ENCODE measurements around the gene DNAH10. TPM values are rescaled to one million over a fixed set of nuclear protein-coding genes. Genes with fewer than 3 reads are reported as not detected.

The DNAH10 gene
- total and polyA plus RNA-seq, 2 of the 13 experiments (the other 11 are each of a cell fraction or from before 2014, with no cell fraction given) = 0.01 to 0.02 TPM

DNA sequence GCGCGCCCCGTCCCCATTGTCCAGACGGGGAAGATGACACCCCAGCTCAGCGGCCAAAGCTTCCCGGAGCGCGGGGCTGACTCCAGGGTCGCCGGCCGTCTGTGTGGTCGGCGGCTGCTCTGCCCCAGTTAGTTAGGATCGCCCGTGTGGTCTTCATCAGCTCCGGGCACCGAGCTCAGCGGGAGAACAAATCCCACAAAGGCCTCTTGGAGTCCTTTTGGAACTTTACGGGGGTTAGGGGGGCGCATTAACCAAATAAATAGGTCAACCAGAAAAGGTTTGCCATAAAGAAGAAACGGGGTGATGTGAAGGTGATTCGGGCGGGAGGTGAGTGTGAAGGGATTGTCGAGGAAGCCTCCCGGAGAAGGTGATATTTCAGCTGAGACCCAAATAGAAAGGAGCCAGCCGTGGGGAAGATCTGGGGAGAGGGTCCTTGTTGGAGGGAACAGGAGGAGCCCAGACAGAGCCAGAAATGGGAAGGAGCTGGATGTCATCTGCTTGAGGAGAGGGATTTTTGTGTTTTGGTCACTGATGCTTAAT lies 49.3 kb upstream of the DNAH10 start:
- Histone ChIP-seq H2AFZ (ENCODE audit: low read length) (no peak overlapping the region), H3K27me3 (ENCODE audit: control insufficient read depth in 1 of 2, insufficient read depth in 2 of 2, low read length in 2 of 2) (no peaks in the 10 kb centered on the region), H3K27ac (ENCODE audit: extremely low read length, insufficient read depth, low read length) (peak overlapping the region; percentile 49), H4K20me1 (ENCODE audit: insufficient read depth, low read length) (no peaks in the 10 kb centered on the region), H3K4me1 (ENCODE audit: insufficient read depth, low read length) (peaks cover 25% of the 10 kb centered on the region), H3K9ac (ENCODE audit: insufficient read depth, low read depth, low read length) (peak overlapping the region; percentile 85), H3K4me3 (replicated peaks in 1 of 3; ENCODE audit: insufficient read depth in 1 of 3, low read depth in 2 of 3, low read length in 3 of 3) (peak overlapping the region; percentile 88 to 96 (median 94)), H3K36me3 (replicated peaks in 1 of 2; ENCODE audit: control insufficient read depth in 1 of 2, insufficient read depth in 2 of 2, low read length in 2 of 2) (no peaks in the 10 kb centered on the region), H3K4me2 (ENCODE audit: low read depth, low read length) (peak overlapping the region; percentile 84), H3K9me3 (ENCODE audit: low read length) (no peaks in the 10 kb centered on the region), H3K79me2 (ENCODE audit: insufficient read depth, low read length) (peaks cover 17% of the 10 kb centered on the region)
- CTCF ChIA-PET (ENCODE audit: low intra/inter-chr PET ratio, low total read pairs) = no interaction called here
- DNase-seq (ENCODE audit: low spot score) (peak; percentile 2), ATAC-seq (peak; percentile 12), FAIRE-seq (no peak)
- POLR2A ChIA-PET = interaction anchor here (0.9 to 2.2 kb wide), 7 partner anchors 8 to 1205 kb away, joined by 3 to 8 read pairs (median 6); partner anchors contain the start of genes CCDC92, TCTN2 and ZNF664
- intact Hi-C loops (cut with micrococcal nuclease; ENCODE audit: unreplicated experiment) (loop anchor here (10.0 kb wide), 1 partner anchor 272 kb away; no protein-coding TSS in a partner anchor), in situ Hi-C loops (cut with HindIII; ENCODE audit: extremely low pct_ligation_motif_present, low pct_unique_long_range_greater_than_20kb) (no loop called here)
- BruUV-seq (replicated peaks) = no TSS peak
- under 1% methylated on average over 20 of the region's 26 CpGs for WGBS (ENCODE audit: low lambda C conversion rate)
- 0 out of 2 replicates have a peak, but pooled peaks have one; percentile 26 for TF ChIP-seq KLF15 (CRISPR knock-in tag; IDR thresholded peaks at IDR 0.05; ENCODE audit: borderline replicate concordance)
- TF ChIP-seq, protein P1, sequence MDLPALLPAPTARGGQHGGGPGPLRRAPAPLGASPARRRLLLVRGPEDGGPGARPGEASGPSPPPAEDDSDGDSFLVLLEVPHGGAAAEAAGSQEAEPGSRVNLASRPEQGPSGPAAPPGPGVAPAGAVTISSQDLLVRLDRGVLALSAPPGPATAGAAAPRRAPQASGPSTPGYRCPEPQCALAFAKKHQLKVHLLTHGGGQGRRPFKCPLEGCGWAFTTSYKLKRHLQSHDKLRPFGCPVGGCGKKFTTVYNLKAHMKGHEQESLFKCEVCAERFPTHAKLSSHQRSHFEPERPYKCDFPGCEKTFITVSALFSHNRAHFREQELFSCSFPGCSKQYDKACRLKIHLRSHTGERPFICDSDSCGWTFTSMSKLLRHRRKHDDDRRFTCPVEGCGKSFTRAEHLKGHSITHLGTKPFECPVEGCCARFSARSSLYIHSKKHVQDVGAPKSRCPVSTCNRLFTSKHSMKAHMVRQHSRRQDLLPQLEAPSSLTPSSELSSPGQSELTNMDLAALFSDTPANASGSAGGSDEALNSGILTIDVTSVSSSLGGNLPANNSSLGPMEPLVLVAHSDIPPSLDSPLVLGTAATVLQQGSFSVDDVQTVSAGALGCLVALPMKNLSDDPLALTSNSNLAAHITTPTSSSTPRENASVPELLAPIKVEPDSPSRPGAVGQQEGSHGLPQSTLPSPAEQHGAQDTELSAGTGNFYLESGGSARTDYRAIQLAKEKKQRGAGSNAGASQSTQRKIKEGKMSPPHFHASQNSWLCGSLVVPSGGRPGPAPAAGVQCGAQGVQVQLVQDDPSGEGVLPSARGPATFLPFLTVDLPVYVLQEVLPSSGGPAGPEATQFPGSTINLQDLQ (CRISPR knock-in tag; IDR thresholded peaks at IDR 0.05) = 0 out of 2 replicates have a peak, but pooled peaks have one; percentile 20
- no peak for TF ChIP-seq NCOA1 (CRISPR knock-in tag; IDR thresholded peaks at IDR 0.05)
- TF ChIP-seq MXD4 (CRISPR knock-in tag; IDR thresholded peaks at IDR 0.05) = no peak
- no peak for TF ChIP-seq GATA4 (IDR thresholded peaks at IDR 0.05; ENCODE audit: borderline replicate concordance, low read depth)
- 0 out of 2 replicates have a peak, but pooled peaks have one; percentile 1 for TF ChIP-seq ZBTB38 (CRISPR knock-in tag; IDR thresholded peaks at IDR 0.05)
- TF ChIP-seq, protein P2, sequence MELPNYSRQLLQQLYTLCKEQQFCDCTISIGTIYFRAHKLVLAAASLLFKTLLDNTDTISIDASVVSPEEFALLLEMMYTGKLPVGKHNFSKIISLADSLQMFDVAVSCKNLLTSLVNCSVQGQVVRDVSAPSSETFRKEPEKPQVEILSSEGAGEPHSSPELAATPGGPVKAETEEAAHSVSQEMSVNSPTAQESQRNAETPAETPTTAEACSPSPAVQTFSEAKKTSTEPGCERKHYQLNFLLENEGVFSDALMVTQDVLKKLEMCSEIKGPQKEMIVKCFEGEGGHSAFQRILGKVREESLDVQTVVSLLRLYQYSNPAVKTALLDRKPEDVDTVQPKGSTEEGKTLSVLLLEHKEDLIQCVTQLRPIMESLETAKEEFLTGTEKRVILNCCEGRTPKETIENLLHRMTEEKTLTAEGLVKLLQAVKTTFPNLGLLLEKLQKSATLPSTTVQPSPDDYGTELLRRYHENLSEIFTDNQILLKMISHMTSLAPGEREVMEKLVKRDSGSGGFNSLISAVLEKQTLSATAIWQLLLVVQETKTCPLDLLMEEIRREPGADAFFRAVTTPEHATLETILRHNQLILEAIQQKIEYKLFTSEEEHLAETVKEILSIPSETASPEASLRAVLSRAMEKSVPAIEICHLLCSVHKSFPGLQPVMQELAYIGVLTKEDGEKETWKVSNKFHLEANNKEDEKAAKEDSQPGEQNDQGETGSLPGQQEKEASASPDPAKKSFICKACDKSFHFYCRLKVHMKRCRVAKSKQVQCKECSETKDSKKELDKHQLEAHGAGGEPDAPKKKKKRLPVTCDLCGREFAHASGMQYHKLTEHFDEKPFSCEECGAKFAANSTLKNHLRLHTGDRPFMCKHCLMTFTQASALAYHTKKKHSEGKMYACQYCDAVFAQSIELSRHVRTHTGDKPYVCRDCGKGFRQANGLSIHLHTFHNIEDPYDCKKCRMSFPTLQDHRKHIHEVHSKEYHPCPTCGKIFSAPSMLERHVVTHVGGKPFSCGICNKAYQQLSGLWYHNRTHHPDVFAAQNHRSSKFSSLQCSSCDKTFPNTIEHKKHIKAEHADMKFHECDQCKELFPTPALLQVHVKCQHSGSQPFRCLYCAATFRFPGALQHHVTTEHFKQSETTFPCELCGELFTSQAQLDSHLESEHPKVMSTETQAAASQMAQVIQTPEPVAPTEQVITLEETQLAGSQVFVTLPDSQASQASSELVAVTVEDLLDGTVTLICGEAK (IDR thresholded peaks at IDR 0.05) = no peak
- TF ChIP-seq, protein P2 (CRISPR knock-in tag; IDR thresholded peaks at IDR 0.05) = 0 out of 2 replicates have a peak, but pooled peaks have one; percentile 15
- 0 out of 2 replicates have a peak, but pooled peaks have one; percentile 59 for TF ChIP-seq SRY (CRISPR knock-in tag; IDR thresholded peaks at IDR 0.05)
- TF ChIP-seq, protein P3, sequence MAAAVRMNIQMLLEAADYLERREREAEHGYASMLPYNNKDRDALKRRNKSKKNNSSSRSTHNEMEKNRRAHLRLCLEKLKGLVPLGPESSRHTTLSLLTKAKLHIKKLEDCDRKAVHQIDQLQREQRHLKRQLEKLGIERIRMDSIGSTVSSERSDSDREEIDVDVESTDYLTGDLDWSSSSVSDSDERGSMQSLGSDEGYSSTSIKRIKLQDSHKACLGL (CRISPR knock-in tag; IDR thresholded peaks at IDR 0.05) = 0 out of 2 replicates have a peak, but pooled peaks have one; percentile 6
- no peak for TF ChIP-seq SRSF1 (optimal IDR thresholded peaks at IDR 0.05; ENCODE audit: low read depth, low read length)
- TF ChIP-seq ZFAT (CRISPR knock-in tag; conservative IDR thresholded peaks at IDR 0.05) = 0 out of 2 replicates have a peak, but pooled peaks have one; percentile 54
